WTC11 (cell line): ENCODE data around the gene AFF3.

Experiments used
- CREB1 ChIP-seq: sonication (generic); formaldehyde crosslinking; IDR thresholded peaks from 2 replicates; pipeline ENCODE4 v1.8.0; 2023; ENCODE audit warnings: mild to moderate bottlenecking, missing genetic modification reagents
- CTCF ChIP-seq: fragments of 200-600 bp; IDR thresholded peaks from 2 replicates; pipeline ENCODE4 v1.8.0; 2022; ENCODE audit warnings: antibody characterized with exemption
- ETV6 ChIP-seq: sonication (generic); formaldehyde crosslinking; IDR thresholded peaks from 2 replicates; pipeline ENCODE4 v1.8.1; 2022; ENCODE audit warnings: mild to moderate bottlenecking, missing genetic modification reagents
- NR2C2 ChIP-seq: sonication (generic); formaldehyde crosslinking; IDR thresholded peaks from 2 replicates; pipeline ENCODE4 v1.8.0; 2022; ENCODE audit warnings: mild to moderate bottlenecking, missing genetic modification reagents
- ZNF232 ChIP-seq: sonication (generic); formaldehyde crosslinking; IDR thresholded peaks from 2 replicates; pipeline ENCODE4 v1.8.0; 2022; ENCODE audit warnings: mild to moderate bottlenecking, missing genetic modification reagents
- ZNF425 ChIP-seq: fragments of 250-450 bp; sonication (Bioruptor Pico); conservative IDR thresholded peaks from 2 replicates; pipeline ENCODE4 v1.9.0; 2021; ENCODE audit warnings: mild to moderate bottlenecking

- no peak for TF ChIP-seq ETV6
- TF ChIP-seq CTCF: no peak
- TF ChIP-seq NR2C2 (CRISPR knock-in tag): no peak
- TF ChIP-seq CREB1 (CRISPR knock-in tag): no peak
- no peak for TF ChIP-seq ZNF232 (CRISPR knock-in tag)
- no peak for TF ChIP-seq ZNF425 (CRISPR knock-in tag)
Measured at GRCh38 chr2:99694331-99694730, 448.1 kb downstream of the AFF3 start.
